Lung (tissue), 12 donors: ENCODE data around the gene FAM83B. TPM values are rescaled to one million over a fixed set of nuclear protein-coding genes. Genes with fewer than 3 reads are reported as not detected.

Experiments
- ATAC-seq: fragments of 200-7000 bp; cut with Tn5 transposase; one replicate; pipeline ENCODE4 v1.9.1; 2020; ENCODE audit warnings: moderate number of reproducible peaks; ENCODE audit not compliant: insufficient read depth, low FRiP score
- DNase-seq, 3 donors: peaks; one replicate each; pipeline ENCODE4 v3.0.0-alpha.2; 2013 to 2017
- H3K27ac ChIP-seq, 2 donors: one replicate each; pipeline ENCODE4 v1.5.1; 2013; ENCODE audit warnings: mild to moderate bottlenecking in 2 of 2, moderate library complexity in 2 of 2, control low read depth in 1 of 2, inconsistent platforms in 1 of 2, low read depth in 1 of 2, low read length in 1 of 2
- H3K27me3 ChIP-seq, 3 donors: one replicate each; pipeline ENCODE4 v1.5.1; 2013; ENCODE audit warnings: low read length in 2 of 3; ENCODE audit not compliant: control insufficient read depth in 3 of 3, insufficient read depth in 3 of 3
- H3K36me3 ChIP-seq, 4 donors: one replicate each; pipeline ENCODE4 v1.5.1; 2013; ENCODE audit warnings: low read length in 4 of 4, mild to moderate bottlenecking in 1 of 4, moderate library complexity in 1 of 4; ENCODE audit not compliant: control insufficient read depth in 4 of 4, insufficient read depth in 4 of 4
- H3K4me1 ChIP-seq, 5 donors: one replicate each; pipeline ENCODE4 v1.5.1; 2013; ENCODE audit warnings: low read length in 5 of 5, mild to moderate bottlenecking in 2 of 5, moderate library complexity in 1 of 5; ENCODE audit not compliant: control insufficient read depth in 5 of 5, insufficient read depth in 5 of 5
- H3K4me3 ChIP-seq: one replicate; pipeline ENCODE4 v1.5.1; 2013; ENCODE audit warnings: mild to moderate bottlenecking, control low read depth, moderate library complexity
- H3K9ac ChIP-seq, 2 donors: one replicate each; pipeline ENCODE4 v1.5.1; 2013; ENCODE audit warnings: low read length in 2 of 2, control low read depth in 1 of 2; ENCODE audit not compliant: insufficient read depth in 1 of 2
- H3K9me3 ChIP-seq, 4 donors: one replicate each; pipeline ENCODE4 v1.5.1; 2013; ENCODE audit warnings: low read length in 3 of 4, mild to moderate bottlenecking in 1 of 4, moderate library complexity in 1 of 4; ENCODE audit not compliant: control insufficient read depth in 4 of 4, insufficient read depth in 3 of 4
- WGBS, 2 donors: extraction: QIAGEN DNeasy Blood & Tissue Kit; methylation state at CpG; one replicate each; pipeline ENCODE4 v1.1.7; 2013; 5-methylcytosine and 5-hydroxymethylcytosine counted together
- polyA plus RNA-seq, 2 donors: library from polyadenylated mRNA; stranded (reverse); fragments of 200-250 nt; gene quantifications; one replicate each; pipeline ENCODE4 v1.2.1, GENCODE V29; 2013
- total RNA-seq, 2 donors: library from RNA; depleted of rRNA in 1 of 2; stranded (reverse); fragments of >200 nt in 1 of 2; gene quantifications; one replicate each; pipeline ENCODE4 v1.2.1, GENCODE V29; 2014 to 2021
- TF ChIP-seq, protein P1 (sequence below): IDR thresholded peaks from 2 replicates; pipeline ENCODE4 v1.5.1; 2012; ENCODE audit warnings: mild to moderate bottlenecking; ENCODE audit errors: control extremely low read depth, extremely low read depth
- donor health status: control.
- donor health status: control.
- donor health status: Bipolar disorder and iron deficiency.
- donor health status: healthy.
- donor health status: DM: yes; HTN: yes; CAD: no.

Gene FAM83B
- total and polyA plus RNA-seq, 4 donors, result 0.04 to 4.4 (median 0.49) TPM

DNA sequence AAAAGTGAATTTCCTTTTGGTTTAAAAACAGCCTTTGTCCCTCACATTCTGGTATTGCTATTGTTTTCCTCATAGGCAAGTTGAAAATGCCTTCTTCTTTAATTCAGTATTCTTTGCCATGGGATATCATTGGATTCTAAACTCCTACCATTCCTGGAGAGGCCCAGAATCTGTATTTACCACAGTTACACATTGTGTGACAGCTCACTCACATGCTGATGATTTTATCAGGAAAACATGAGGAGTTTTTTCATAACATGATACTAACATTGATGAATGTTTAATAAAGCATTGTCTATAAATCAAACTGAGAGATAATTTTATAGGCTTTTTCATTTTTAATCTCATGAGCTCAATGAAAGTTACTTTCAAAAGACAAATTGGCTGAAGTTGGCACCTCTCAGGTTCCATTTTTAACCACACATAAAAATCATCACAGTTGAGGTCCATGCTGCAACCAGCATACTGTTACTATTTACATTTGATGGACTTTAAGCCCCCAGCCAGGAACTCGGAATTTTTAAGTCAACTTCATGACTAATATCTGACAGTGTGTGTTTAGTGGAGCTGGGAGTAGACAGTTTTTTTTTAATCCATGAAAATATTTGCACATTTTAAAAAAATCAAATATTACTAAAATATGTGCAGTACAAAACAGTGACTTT is 82.8 kb downstream of the FAM83B start:
- no peaks in the 10 kb centered on the region for H3K36me3 ChIP-seq
- ATAC-seq, result no peak

DNA sequence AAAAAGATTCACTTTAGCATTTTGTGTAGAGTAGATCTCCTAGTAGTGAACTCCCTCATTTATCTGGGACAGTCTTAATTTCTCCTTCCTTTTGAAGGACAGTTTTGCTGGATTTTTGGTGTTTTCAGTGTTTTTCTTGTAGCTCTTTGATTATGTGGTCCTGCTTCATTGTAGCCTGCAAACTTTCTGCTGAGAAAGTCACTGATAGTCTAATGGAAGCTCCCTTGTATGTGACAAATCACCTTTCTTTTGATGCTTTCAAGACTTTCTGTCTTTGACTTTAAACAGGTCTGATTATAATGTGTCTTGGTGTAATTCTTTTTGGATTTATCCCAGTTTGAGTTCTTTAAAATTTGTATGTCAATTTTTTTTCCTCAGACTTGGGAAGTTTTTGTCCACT is 86.1 kb downstream of the FAM83B start:
- DNase-seq (no peak), ATAC-seq (no peak)
- no peak overlapping the region for H3K4me3 ChIP-seq
- H3K4me1 ChIP-seq, result peaks cover 0 to 17% (median 0%) of the 10 kb centered on the region in 5 donors
- H3K36me3 ChIP-seq, result no peaks in the 10 kb centered on the region
- peaks cover 0 to 16% (median under 1%) of the 10 kb centered on the region in 4 donors for H3K9me3 ChIP-seq
- no peaks in the 10 kb centered on the region for H3K27me3 ChIP-seq
- no peak overlapping the region for H3K9ac ChIP-seq
- TF ChIP-seq, protein P1, sequence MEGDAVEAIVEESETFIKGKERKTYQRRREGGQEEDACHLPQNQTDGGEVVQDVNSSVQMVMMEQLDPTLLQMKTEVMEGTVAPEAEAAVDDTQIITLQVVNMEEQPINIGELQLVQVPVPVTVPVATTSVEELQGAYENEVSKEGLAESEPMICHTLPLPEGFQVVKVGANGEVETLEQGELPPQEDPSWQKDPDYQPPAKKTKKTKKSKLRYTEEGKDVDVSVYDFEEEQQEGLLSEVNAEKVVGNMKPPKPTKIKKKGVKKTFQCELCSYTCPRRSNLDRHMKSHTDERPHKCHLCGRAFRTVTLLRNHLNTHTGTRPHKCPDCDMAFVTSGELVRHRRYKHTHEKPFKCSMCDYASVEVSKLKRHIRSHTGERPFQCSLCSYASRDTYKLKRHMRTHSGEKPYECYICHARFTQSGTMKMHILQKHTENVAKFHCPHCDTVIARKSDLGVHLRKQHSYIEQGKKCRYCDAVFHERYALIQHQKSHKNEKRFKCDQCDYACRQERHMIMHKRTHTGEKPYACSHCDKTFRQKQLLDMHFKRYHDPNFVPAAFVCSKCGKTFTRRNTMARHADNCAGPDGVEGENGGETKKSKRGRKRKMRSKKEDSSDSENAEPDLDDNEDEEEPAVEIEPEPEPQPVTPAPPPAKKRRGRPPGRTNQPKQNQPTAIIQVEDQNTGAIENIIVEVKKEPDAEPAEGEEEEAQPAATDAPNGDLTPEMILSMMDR, result no peak
- H3K27ac ChIP-seq, result no peak overlapping the region

More for the DNA sequence above, 82.8 kb downstream of the FAM83B start:
- Histone ChIP-seq H3K9ac (no peak overlapping the region), H3K4me3 (no peak overlapping the region), H3K27ac (no peak overlapping the region), H3K27me3 (no peaks in the 10 kb centered on the region), H3K4me1 (peaks cover 0 to 8% (median 0%) of the 10 kb centered on the region in 5 donors), H3K9me3 (peaks cover 0 to 16% (median under 1%) of the 10 kb centered on the region in 4 donors)
- WGBS, 2 donors, result 52 to 76% methylated on average over 1 of the region's 1 CpG
- TF ChIP-seq, protein P1, result no peak
- no peak for DNase-seq

DNA sequence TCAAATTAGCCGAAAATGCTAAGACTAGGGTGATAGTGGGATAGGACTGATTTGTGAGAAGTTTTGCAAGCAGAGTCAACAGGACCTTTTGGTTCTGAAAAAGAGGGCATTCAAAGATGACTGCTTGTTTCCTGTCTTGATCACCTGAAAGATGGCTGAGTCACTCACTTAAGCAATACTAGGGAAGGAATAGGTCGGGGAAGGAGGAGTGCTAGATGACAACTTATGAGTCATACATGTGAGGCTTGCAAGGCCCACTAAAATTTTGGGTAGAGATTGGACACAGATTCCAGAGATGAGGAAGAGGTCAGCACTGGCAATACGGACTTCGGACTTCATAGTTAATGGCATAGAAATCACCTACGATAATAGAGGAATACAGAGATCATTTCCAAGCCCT is 89.2 kb downstream of the FAM83B start:
- ATAC-seq (no peak), DNase-seq (no peak)
- Histone ChIP-seq H3K27ac (no peak overlapping the region), H3K27me3 (no peaks in the 10 kb centered on the region), H3K9ac (no peak overlapping the region), H3K36me3 (peaks cover 0 to 2% (median 0%) of the 10 kb centered on the region in 4 donors), H3K4me3 (no peak overlapping the region), H3K4me1 (peaks cover 0 to 18% (median 0%) of the 10 kb centered on the region in 5 donors), H3K9me3 (peaks cover 0 to 16% (median under 1%) of the 10 kb centered on the region in 4 donors)
- TF ChIP-seq, protein P1, result no peak
- 80 to 86% methylated on average over 5 of the region's 5 CpGs for WGBS, 2 donors
